ENCODE measurements around the gene THOC2. TPM values are rescaled to one million over a fixed set of nuclear protein-coding genes. Genes with fewer than 3 reads are reported as not detected.

The THOC2 gene
- total RNA-seq, 4 donors from 2014 or later, result 68.2 to 127 (median 87.9) TPM

GRCh38 chrX:123673813-123674212 is 59.0 kb downstream of the THOC2 start:
- TF ChIP-seq, protein P1, sequence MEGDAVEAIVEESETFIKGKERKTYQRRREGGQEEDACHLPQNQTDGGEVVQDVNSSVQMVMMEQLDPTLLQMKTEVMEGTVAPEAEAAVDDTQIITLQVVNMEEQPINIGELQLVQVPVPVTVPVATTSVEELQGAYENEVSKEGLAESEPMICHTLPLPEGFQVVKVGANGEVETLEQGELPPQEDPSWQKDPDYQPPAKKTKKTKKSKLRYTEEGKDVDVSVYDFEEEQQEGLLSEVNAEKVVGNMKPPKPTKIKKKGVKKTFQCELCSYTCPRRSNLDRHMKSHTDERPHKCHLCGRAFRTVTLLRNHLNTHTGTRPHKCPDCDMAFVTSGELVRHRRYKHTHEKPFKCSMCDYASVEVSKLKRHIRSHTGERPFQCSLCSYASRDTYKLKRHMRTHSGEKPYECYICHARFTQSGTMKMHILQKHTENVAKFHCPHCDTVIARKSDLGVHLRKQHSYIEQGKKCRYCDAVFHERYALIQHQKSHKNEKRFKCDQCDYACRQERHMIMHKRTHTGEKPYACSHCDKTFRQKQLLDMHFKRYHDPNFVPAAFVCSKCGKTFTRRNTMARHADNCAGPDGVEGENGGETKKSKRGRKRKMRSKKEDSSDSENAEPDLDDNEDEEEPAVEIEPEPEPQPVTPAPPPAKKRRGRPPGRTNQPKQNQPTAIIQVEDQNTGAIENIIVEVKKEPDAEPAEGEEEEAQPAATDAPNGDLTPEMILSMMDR (IDR thresholded peaks at IDR 0.05; ENCODE audit: low read depth), result no peak

DNA sequence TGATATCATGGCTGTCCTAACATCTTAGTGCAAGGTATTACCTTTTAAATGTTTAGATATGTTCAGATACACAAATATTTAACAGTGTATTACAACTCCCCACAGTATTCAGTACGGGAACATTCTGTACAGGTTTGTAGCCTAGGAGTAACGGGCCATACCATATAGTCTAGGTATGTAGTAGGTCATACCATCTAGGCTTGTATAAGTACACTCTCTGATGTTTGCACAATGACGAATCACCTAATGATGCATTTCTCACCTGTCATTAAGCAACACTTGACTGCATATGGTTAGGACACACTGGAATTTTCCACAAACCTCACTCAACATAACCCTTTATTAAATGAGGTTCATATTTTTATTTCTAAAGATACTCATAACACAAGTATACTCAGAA is 67.7 kb downstream of the THOC2 start:
- TF ChIP-seq, protein P1 (IDR thresholded peaks at IDR 0.05; ENCODE audit: low read depth), result no peak

GRCh38 chrX:123648028-123648810 is 84.6 kb downstream of the THOC2 start:
- TF ChIP-seq, protein P1 (IDR thresholded peaks at IDR 0.05; ENCODE audit: low read depth), result no peak

DNA sequence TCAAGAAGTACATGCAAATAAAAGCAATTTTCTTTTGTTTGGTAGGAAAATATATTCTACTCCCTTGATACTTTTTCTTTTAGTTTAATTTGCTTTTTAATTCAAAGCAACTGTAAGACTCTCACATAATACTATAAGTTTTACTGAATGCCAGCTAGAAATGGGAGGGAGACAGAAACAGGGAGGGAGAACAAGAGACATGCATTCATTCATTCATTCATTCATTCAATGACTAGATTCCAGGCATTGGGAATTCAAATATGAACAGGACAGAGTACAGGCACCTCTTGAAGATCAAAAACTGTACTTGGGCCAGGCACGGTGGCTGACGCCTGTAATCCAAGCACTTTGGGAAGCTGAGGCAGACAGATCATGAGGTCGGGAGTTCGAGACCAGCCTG is 85.6 kb downstream of the THOC2 start:
- TF ChIP-seq, protein P1 (IDR thresholded peaks at IDR 0.05; ENCODE audit: low read depth), result no peak

- TF ChIP-seq, protein P1 (IDR thresholded peaks at IDR 0.05; ENCODE audit: low read depth), result no peak
These were observed 103.3 kb downstream of the THOC2 start for GRCh38 chrX:123629502-123629901.

DNA sequence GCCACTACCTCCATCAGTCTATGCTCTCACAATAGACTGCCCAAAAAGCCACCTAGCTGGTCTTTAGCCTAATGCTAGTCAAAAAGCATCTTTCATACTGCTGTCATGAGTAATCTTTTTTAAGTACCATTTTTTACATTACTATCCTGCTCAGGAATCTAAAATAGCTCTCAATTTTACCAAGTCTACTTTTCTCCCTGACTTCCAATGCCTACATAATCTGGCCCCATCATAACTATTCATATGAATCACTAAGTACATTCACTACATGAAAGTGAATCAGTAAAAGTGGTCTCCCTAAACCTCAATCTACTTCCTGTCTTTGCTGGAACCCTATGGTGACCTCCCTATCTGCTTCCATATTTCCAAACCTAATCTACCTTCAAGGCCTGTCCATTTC is 105.9 kb downstream of the THOC2 start:
- TF ChIP-seq, protein P1 (IDR thresholded peaks at IDR 0.05; ENCODE audit: low read depth), result no peak

DNA sequence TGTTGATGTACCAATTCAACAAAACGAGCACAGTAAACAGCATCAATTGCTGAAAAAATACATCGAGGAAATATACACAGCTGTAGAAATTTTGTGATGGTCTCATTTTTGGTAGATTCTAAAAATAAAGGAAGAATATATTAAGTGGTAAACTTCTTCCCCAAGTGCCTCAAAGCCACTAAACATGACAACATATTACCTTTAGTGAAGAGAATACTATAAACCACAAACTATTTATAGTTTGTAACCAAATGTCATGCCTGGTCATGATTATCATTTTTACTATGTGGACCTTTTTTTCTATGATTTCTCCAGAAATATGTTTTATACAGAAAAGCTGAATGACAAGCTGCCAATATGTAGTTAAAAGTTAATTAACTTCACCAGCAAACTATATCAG is 106.9 kb downstream of the THOC2 start:
- TF ChIP-seq, protein P1 (IDR thresholded peaks at IDR 0.05; ENCODE audit: low read depth), result no peak
